AG04450 (cell line): ENCODE measurements around the gene F10. TPM values are rescaled to one million over a fixed set of nuclear protein-coding genes. Genes with fewer than 3 reads are reported as not detected.

Experiments used
- CTCF ChIA-PET: fragments of 300-600, 350-600 bp; formaldehyde crosslinking; extraction: SDS; loops from one replicate; lab custom pipeline; 2022; ENCODE audit warnings: antibody characterized with exemption, inconsistent platforms; lab: Charles Lee
- POLR2A ChIA-PET: fragments of 350-600 bp; formaldehyde crosslinking; extraction: SDS; loops from one replicate; lab custom pipeline; 2021; ENCODE audit warnings: antibody characterized with exemption, inconsistent platforms; lab: Yijun Ruan, JAX
- DNase-seq: peaks from one replicate; pipeline ENCODE4 v3.0.0-alpha.2; 2011; ENCODE audit warnings: low read depth, low spot score
- H3K27ac ChIP-seq: one replicate; pipeline ENCODE4 v1.5.1; 2012; ENCODE audit warnings: low read depth, low read length, control low read depth
- H3K27me3 ChIP-seq: one replicate; pipeline ENCODE4 v1.6.0; 2012; ENCODE audit warnings: low read length; ENCODE audit not compliant: control insufficient read depth, insufficient read depth
- H3K4me3 ChIP-seq: 2 replicates; pipeline ENCODE4 v1.5.1; 2011; ENCODE audit warnings: mild to moderate bottlenecking, low read depth, low read length, control low read depth
- H3K9me3 ChIP-seq: 2 replicates; pipeline ENCODE4 v1.5.1; 2012; ENCODE audit warnings: low read length; ENCODE audit not compliant: control insufficient read depth, insufficient read depth
- CTCF ChIP-seq: IDR thresholded peaks from 2 replicates; pipeline ENCODE4 v1.5.1; 2011; ENCODE audit warnings: low read depth, low read length, control low read depth, inconsistent platforms
- polyA plus RNA-seq: library from polyadenylated mRNA; depleted of rRNA; stranded (reverse); fragments of >200 nt; gene quantifications from 2 replicates; pipeline ENCODE4 v1.2.3, GENCODE V29; 2011

The F10 gene
- polyA plus RNA-seq, 1 experiment = 17.7 TPM

DNA sequence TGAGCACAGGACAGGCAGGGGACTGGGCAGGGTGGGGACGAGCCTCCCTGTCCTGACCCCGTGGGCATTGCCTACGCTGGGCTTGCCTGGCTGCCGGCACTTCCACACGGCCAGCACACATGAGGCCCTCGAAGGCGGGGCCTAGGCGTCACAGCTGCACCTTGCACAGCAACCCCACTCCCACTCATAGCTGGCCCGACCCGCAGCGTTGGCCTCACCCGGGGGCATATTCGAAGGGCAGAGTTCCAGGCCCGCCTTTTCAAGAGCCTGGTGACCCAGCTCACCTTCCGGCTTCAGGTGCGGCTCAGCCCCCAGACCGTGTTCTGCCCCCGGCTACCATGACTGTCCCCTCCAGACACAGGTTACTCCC is 19.0 kb downstream of the F10 start:
- ChIA-PET POLR2A (no interaction called here), CTCF (no interaction called here)
- no peak overlapping the region for H3K27ac ChIP-seq
- no peak for TF ChIP-seq CTCF
- no peaks in the 10 kb centered on the region; the same call in 1 of the 2 replicates for H3K9me3 ChIP-seq
- peaks cover 5% of the 10 kb centered on the region for H3K27me3 ChIP-seq
- DNase-seq = no peak
- no peak overlapping the region for H3K4me3 ChIP-seq

GRCh38 chr13:113142876-113143275 is 20.3 kb downstream of the F10 start:
- Histone ChIP-seq H3K27ac (no peak overlapping the region), H3K9me3 (no peaks in the 10 kb centered on the region; the same call in 1 of the 2 replicates), H3K27me3 (peaks cover 3% of the 10 kb centered on the region), H3K4me3 (no peak overlapping the region)
- no peak for TF ChIP-seq CTCF
- ChIA-PET CTCF (interaction anchor here (0.6 kb wide), 1 partner anchor 38 kb away, joined by 6 read pairs; no protein-coding TSS in a partner anchor), POLR2A (no interaction called here)
- no peak for DNase-seq

DNA sequence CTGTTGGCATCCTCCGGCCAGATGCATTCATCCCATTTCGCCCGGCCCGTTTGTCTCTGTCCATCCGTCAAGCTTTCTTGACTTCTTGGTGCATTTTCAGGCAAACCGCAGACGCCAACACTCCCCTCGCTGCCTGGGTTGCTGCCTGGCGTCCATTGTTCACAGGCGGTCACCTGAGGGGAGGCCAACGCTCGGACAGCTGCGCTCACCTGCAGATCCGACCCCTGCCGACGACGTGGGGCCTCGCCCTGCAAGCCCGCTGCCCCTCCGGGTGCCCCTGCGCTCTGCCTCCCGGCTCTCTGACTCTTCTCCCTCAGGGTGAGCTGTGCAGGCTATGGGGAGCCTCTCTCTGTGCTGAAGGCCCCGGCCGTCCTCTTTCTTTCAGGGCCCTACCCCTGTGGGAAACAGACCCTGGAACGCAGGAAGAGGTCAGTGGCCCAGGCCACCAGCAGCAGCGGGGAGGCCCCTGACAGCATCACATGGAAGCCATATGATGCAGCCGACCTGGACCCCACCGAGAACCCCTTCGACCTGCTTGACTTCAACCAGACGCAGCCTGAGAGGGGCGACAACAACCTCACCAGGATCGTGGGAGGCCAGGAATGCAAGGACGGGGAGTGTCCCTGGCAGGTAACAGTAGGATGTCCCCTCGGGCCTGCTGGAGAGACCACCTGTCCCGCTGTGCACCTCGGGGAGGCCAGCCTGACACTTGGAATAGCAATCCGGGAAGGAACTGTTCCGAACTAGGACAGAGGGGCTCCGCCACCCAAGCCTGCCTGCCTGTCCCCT is 21.1 kb downstream of the F10 start:
- DNase-seq = no peak
- Histone ChIP-seq H3K9me3 (no peaks in the 10 kb centered on the region; the same call in 1 of the 2 replicates), H3K27ac (no peak overlapping the region), H3K27me3 (peaks cover 3% of the 10 kb centered on the region), H3K4me3 (no peak overlapping the region)
- POLR2A ChIA-PET = no interaction called here
- CTCF ChIA-PET = interaction anchor here (0.6 kb wide), 1 partner anchor 39 kb away, joined by 6 read pairs; no protein-coding TSS in a partner anchor
- TF ChIP-seq CTCF = no peak

DNA sequence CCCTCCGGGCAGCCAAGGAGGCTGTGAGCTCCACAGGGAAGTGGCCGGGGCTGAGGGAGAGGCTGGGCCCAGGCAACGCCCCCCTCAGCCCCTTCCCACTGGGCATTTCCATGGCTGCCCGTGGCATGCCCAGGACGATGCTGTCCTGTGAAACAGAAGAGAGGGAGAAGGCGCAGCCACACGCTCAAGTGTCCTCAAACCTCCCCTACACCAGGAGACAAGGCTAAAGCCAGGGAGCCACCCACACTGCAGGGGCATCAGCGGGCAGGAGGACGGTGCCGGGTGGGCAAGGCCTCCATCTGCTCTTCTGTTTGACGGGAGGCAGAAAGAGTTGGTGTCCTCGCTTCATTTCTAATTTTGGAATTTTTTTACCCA is 21.6 kb downstream of the F10 start:
- DNase-seq = no peak
- ChIA-PET POLR2A (no interaction called here), CTCF (no interaction called here)
- peaks cover 3% of the 10 kb centered on the region for H3K27me3 ChIP-seq
- H3K9me3 ChIP-seq = no peaks in the 10 kb centered on the region; the same call in 1 of the 2 replicates
- no peak overlapping the region for H3K4me3 ChIP-seq
- H3K27ac ChIP-seq = no peak overlapping the region
- TF ChIP-seq CTCF = no peak

GRCh38 chr13:113145496-113145895 is 22.9 kb downstream of the F10 start:
- ChIA-PET POLR2A (no interaction called here), CTCF (no interaction called here)
- Histone ChIP-seq H3K27ac (no peak overlapping the region), H3K27me3 (peaks cover 3% of the 10 kb centered on the region), H3K9me3 (no peaks in the 10 kb centered on the region; the same call in 1 of the 2 replicates), H3K4me3 (no peak overlapping the region)
- no peak for DNase-seq
- no peak for TF ChIP-seq CTCF
